HUES6 (cell line): Measurements from ENCODE around the gene COG3.

Experiments used
- H3K27ac ChIP-seq: 2 replicates; pipeline ENCODE4 v1.7.0; 2013; ENCODE audit warnings: low read depth, mild to moderate bottlenecking, low read length, inconsistent platforms
- H3K27me3 ChIP-seq: 2 replicates; pipeline ENCODE4 v1.6.1; 2013; ENCODE audit warnings: low read length; ENCODE audit not compliant: control insufficient read depth, insufficient read depth
- H3K36me3 ChIP-seq: 2 replicates; pipeline ENCODE4 v1.6.1; 2013; ENCODE audit warnings: low read length; ENCODE audit not compliant: control insufficient read depth, insufficient read depth
- H3K4me1 ChIP-seq: 2 replicates; pipeline ENCODE4 v1.6.1; 2013; ENCODE audit warnings: low read length; ENCODE audit not compliant: control insufficient read depth, insufficient read depth
- H3K4me3 ChIP-seq: 2 replicates; pipeline ENCODE4 v1.5.1; 2013; ENCODE audit warnings: low read depth, low read length
- H3K9ac ChIP-seq: one replicate; pipeline ENCODE4 v1.6.1; 2013; ENCODE audit warnings: mild to moderate bottlenecking, low read length
- H3K9me3 ChIP-seq: 2 replicates; pipeline ENCODE4 v1.6.1; 2013; ENCODE audit warnings: low read depth, low read length; ENCODE audit not compliant: control insufficient read depth, insufficient read depth

The COG3 gene

GRCh38 chr13:45508776-45509175 is 44.0 kb downstream of the COG3 start:
- no peaks in the 10 kb centered on the region for H3K27me3 ChIP-seq
- no peaks in the 10 kb centered on the region for H3K9me3 ChIP-seq
- H3K4me1 ChIP-seq: no peaks in the 10 kb centered on the region
- H3K36me3 ChIP-seq: peaks cover 64% of the 10 kb centered on the region
- H3K4me3 ChIP-seq: no peak overlapping the region
- no peak overlapping the region for H3K27ac ChIP-seq
- no peak overlapping the region for H3K9ac ChIP-seq

- no peaks in the 10 kb centered on the region for H3K27me3 ChIP-seq
- H3K27ac ChIP-seq: no peak overlapping the region
- peaks cover 66% of the 10 kb centered on the region for H3K36me3 ChIP-seq
- H3K9ac ChIP-seq: no peak overlapping the region
- no peaks in the 10 kb centered on the region for H3K4me1 ChIP-seq
- H3K4me3 ChIP-seq: no peak overlapping the region
- no peaks in the 10 kb centered on the region for H3K9me3 ChIP-seq
Observed at GRCh38 chr13:45510672-45511071, 45.9 kb downstream of the COG3 start.

GRCh38 chr13:45511310-45512097 is 46.8 kb downstream of the COG3 start:
- Histone ChIP-seq H3K9ac (no peak overlapping the region), H3K9me3 (no peaks in the 10 kb centered on the region), H3K4me3 (no peak overlapping the region), H3K36me3 (peaks cover 66% of the 10 kb centered on the region), H3K27me3 (no peaks in the 10 kb centered on the region), H3K27ac (no peak overlapping the region), H3K4me1 (no peaks in the 10 kb centered on the region)

- no peak overlapping the region for H3K27ac ChIP-seq
Observed at GRCh38 chr13:45512098-45512496, 47.4 kb downstream of the COG3 start.

GRCh38 chr13:45516757-45517156 is 52.0 kb downstream of the COG3 start:
- Histone ChIP-seq H3K27me3 (no peaks in the 10 kb centered on the region), H3K36me3 (peaks cover 78% of the 10 kb centered on the region), H3K4me1 (no peaks in the 10 kb centered on the region; the same call in 1 of the 2 replicates), H3K9ac (no peak overlapping the region), H3K4me3 (no peak overlapping the region), H3K9me3 (no peaks in the 10 kb centered on the region), H3K27ac (no peak overlapping the region)

More at GRCh38 chr13:45512098-45512496, 47.4 kb downstream of the COG3 start:
- H3K27me3 ChIP-seq: no peaks in the 10 kb centered on the region
- H3K36me3 ChIP-seq: peaks cover 67% of the 10 kb centered on the region
- H3K9ac ChIP-seq: no peak overlapping the region
- H3K9me3 ChIP-seq: no peaks in the 10 kb centered on the region
- H3K4me3 ChIP-seq: no peak overlapping the region
- no peaks in the 10 kb centered on the region for H3K4me1 ChIP-seq

- no peaks in the 10 kb centered on the region for H3K9me3 ChIP-seq
- peaks cover 67% of the 10 kb centered on the region for H3K36me3 ChIP-seq
- no peak overlapping the region for H3K9ac ChIP-seq
- no peaks in the 10 kb centered on the region; the same call in 1 of the 2 replicates for H3K4me1 ChIP-seq
- no peak overlapping the region for H3K4me3 ChIP-seq
- no peaks in the 10 kb centered on the region for H3K27me3 ChIP-seq
- H3K27ac ChIP-seq: peak overlapping the region; percentile 5; the same call in 1 of the 2 replicates
Observed at GRCh38 chr13:45518525-45519245, 53.9 kb downstream of the COG3 start.

GRCh38 chr13:45519493-45519892 is 54.8 kb downstream of the COG3 start:
- Histone ChIP-seq H3K27me3 (no peaks in the 10 kb centered on the region), H3K4me1 (no peaks in the 10 kb centered on the region; the same call in 1 of the 2 replicates), H3K9ac (no peak overlapping the region), H3K36me3 (peaks cover 69% of the 10 kb centered on the region), H3K9me3 (no peaks in the 10 kb centered on the region), H3K4me3 (no peak overlapping the region), H3K27ac (no peak overlapping the region; the same call in 1 of the 2 replicates)

GRCh38 chr13:45521297-45521696 is 56.6 kb downstream of the COG3 start:
- Histone ChIP-seq H3K27me3 (no peaks in the 10 kb centered on the region), H3K27ac (no peak overlapping the region), H3K9me3 (no peaks in the 10 kb centered on the region), H3K4me3 (no peak overlapping the region), H3K9ac (no peak overlapping the region), H3K4me1 (peaks cover 4% of the 10 kb centered on the region), H3K36me3 (peaks cover 62% of the 10 kb centered on the region)

GRCh38 chr13:45522571-45522970 is 57.8 kb downstream of the COG3 start:
- Histone ChIP-seq H3K27ac (no peak overlapping the region), H3K4me1 (peaks cover 17% of the 10 kb centered on the region), H3K36me3 (peaks cover 50% of the 10 kb centered on the region), H3K9me3 (no peaks in the 10 kb centered on the region), H3K4me3 (no peak overlapping the region), H3K9ac (no peak overlapping the region), H3K27me3 (no peaks in the 10 kb centered on the region)

GRCh38 chr13:45527699-45528462 is 63.1 kb downstream of the COG3 start:
- Histone ChIP-seq H3K27me3 (no peaks in the 10 kb centered on the region), H3K9ac (no peak overlapping the region), H3K4me1 (peaks cover 18% of the 10 kb centered on the region), H3K9me3 (no peaks in the 10 kb centered on the region), H3K4me3 (no peak overlapping the region), H3K27ac (peak overlapping the region; percentile 75; the same call in 1 of the 2 replicates), H3K36me3 (peaks cover 43% of the 10 kb centered on the region)
